HPDE6-E6E7 (cell line): ENCODE data around the gene NIPAL1.
A peak's percentile ranks its signal among the peaks of the same experiment; 100 is the strongest.

Experiments
- DNase-seq: peaks from one replicate; pipeline ENCODE4 v3.0.0; 2011; ENCODE audit warnings: missing footprints; ENCODE audit errors: extremely low spot score

The NIPAL1 gene

GRCh38 chr4:48064349-48064748 is 47.8 kb downstream of the NIPAL1 start:
- no peak for DNase-seq

GRCh38 chr4:48065587-48066052 is 49.0 kb downstream of the NIPAL1 start:
- no peak for DNase-seq

GRCh38 chr4:48067536-48067935 is 51.0 kb downstream of the NIPAL1 start:
- DNase-seq = no peak

GRCh38 chr4:48068182-48068581 is 51.6 kb downstream of the NIPAL1 start:
- DNase-seq = no peak

- DNase-seq = no peak
Measured at GRCh38 chr4:48069026-48069425, 52.5 kb downstream of the NIPAL1 start.

GRCh38 chr4:48071191-48071590 is 54.6 kb downstream of the NIPAL1 start:
- no peak for DNase-seq

GRCh38 chr4:48073567-48074103 is 57.1 kb downstream of the NIPAL1 start:
- no peak for DNase-seq

GRCh38 chr4:48074657-48075056 is 58.1 kb downstream of the NIPAL1 start:
- no peak for DNase-seq

GRCh38 chr4:48078425-48078824 is 61.9 kb downstream of the NIPAL1 start:
- DNase-seq = no peak

GRCh38 chr4:48078862-48079655 is 62.5 kb downstream of the NIPAL1 start:
- DNase-seq = no peak

GRCh38 chr4:48079972-48080391 is 63.4 kb downstream of the NIPAL1 start:
- DNase-seq = peak; percentile 19

GRCh38 chr4:48081196-48081595 is 64.6 kb downstream of the NIPAL1 start:
- DNase-seq = no peak

GRCh38 chr4:48082956-48083355 is 66.4 kb downstream of the NIPAL1 start:
- DNase-seq = no peak

GRCh38 chr4:48085821-48086589 is 69.4 kb downstream of the NIPAL1 start:
- no peak for DNase-seq
